Activated CD4-positive, alpha-beta T cell treated with anti-CD3 and anti-CD28 coated beads for 24 hours (primary cell): ENCODE results near the gene CDK10.
"Not testable (repeated sequence)": the region's sequence is repeated elsewhere in the genome, so short reads cannot be mapped to it uniquely, and the experiment has no call there.

Source experiments
- DNase-seq, 2 donors: peaks; one replicate each; pipeline ENCODE4 v3.0.0-alpha.2; 2020; ENCODE audit warnings: low read depth in 2 of 2

The CDK10 gene

DNA sequence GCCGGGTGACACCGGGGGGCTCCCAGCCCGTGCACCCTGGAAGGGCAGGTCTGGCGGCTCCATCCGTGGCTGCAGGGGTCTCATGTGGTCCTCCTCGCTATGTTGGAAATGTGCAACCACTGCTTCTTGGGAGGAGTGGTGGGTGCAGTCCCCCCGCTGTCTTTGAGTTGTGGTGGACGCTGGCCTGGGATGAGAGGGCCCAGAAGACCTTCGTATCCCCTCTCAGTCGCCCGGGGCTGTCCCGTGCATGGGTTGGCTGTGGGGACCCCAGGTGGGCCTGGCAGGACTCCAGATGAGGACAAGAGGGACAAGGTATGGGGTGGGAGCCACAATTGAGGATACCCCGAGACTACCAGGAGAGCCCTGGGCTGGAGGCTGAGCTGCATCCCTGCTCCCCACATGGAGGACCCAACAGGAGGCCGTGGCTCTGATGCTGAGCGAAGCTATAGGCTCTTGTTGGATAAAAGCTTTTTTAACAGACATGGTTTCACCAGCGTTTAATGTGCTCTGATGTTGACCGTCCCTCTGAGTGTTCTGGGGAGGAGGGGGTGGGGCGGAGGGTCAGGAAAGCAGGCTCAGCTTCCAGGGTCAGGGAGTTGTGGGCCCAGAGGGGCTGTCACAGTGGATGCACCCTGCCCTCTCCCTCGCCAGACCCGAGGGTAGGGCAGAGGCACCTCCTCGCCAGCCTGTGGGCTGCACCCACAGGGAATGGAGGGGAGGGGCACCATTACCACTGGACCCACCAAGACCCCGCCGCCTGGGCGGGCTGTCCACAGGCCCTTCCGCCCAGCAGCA is 9.6 kb downstream of the CDK10 start:
- no peak for DNase-seq

DNA sequence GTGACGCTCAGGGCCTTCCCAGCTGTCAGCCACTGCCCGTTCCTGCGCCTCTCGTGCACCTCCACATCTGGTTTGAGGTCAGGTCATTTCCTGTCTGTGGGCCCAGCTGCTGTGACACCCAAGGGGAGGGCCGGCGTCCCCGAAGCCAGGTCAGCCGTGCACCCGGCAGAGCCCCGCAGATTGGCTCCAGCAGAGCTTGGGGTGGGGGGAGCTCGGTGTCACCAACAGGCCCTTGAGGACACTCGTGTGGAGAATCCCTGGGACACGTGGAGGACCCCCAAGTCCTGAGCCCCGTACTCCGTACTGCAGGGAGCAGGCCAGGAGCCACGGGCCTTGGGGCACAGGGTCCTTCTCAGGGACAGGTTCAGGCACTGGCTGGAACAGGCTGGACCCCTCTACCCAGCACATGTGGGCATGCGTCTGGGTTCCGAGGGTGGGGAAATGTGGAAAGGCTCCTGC is 10.2 kb downstream of the CDK10 start:
- no peak for DNase-seq

DNA sequence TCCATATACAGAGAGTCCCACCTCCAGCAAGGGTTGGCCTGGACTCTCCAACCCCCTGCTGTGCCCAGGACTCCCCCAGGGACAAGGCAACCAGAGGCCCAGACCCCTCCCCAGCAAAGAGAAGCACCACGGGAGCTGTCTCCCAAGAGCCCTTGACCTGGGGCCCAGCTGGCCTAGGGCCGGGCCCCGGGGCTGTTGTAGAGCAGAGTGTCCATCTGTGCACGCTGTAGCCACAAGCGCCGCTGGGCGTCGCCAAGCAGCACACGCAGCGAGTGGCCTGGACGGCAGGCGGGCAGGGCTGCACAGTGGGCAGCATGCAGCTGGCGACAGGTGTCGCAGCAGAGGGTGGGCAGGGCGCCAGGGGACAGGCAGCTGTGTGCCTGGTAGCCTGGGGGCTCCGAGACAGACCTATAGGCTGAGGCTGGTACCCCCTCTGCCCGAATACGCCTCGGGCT is 10.7 kb downstream of the CDK10 start:
- no peak for DNase-seq

DNA sequence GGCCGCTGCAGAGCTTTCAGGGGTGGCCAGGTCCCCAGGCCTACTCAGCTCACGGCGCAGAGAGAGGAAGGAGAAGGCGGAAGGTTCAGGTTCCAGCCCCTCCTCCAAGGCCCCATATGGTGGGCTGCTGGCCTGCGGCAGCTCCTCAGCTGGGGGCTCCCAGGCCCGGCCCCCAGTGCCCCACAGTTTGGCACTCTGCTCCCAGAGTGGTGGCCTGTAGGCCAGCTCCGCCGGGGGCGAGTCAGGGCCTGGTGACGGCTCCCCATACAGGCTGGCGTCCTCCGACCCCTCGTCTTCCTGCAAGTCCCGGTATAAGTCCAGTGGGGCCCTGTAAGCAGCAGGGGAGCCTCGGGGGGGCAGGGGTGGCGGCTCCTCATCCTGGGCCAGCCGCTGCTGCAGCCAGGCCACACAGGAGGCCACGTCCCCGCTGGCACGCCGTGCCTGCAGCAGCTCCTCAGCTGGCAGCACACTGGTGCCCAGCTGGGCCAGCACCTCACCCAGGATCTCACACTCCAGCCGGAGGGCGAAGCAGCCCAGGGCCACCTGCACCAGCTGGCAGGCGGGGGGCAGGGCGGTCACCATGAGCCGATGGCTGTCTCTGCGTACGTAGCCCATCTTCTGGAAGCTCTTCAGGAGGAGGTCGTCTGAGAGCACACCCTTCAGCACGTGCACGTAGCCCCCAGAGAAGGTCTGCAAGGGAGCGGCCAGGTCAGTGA is 11.3 kb downstream of the CDK10 start:
- no peak for DNase-seq

DNA sequence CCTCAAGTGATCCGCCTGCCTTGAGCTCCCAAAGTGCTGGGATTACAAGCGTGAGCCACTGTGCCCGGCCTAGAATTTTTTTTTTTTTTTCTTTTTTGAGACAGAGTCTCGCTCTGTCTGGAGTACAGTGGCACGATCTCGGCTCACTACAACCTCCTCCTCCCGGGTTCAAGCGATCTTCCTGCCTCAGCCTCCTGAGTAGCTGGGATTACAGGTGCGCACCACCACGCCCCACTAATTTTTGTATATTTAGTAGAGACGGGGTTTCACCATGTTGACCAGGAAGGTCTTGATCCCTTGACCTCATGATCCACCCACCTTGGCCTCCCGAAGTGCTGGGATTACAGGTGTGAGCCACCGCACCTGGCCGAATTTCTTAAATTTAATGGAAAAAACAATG is 12.2 kb downstream of the CDK10 start:
- not testable (repeated sequence) for DNase-seq

DNA sequence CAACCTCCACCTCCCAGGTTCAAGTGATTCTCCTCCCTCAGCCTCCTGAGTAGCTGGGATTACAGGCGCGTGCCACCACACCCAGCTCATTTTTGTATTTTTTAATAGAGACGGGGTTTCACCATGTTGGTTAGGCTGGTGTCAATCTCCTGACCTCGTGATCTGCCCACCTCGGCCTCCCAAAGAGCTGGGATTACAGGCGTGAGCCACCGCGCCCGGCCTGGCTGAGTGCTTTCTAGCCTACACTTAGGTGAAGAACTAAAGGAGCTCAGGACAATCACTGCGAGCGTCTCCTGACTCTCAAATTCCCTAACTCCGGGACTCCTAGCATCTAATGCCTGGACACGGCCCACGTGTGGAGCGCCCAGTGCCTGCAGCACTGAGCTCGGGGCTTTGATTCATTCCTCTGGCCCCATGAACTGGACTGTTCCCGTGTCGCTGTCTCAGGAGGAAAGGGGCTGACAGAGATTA is 13.2 kb downstream of the CDK10 start:
- DNase-seq, result not testable (repeated sequence)

DNA sequence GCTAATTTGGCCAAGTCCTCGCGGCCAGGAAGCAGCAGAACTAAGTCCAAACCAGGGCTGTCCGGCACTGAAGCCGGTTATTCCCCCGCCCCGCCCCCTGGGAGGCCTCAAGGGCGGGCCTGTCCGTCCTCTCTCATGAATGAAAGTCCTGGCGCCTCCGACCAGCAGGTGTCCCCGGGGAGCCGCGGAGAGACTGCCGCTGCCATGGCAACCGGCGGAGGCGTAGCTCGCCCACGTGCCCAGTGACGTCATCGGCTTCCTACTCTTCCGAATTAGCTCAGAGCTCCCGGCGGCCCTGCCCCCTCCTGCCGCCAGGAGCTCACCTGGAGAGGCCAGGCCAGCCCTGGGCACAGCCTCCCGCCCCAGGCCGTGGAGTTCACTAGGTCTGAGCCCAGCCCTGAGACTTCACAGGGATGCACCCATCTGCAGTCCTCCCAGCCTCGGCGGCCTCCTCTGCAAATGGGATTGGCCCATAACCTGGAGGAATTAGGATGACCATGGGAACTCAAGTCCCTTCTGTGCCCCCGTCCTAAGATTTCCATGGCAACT is 13.7 kb downstream of the CDK10 start:
- DNase-seq, result peak; percentile 95 to 99

DNA sequence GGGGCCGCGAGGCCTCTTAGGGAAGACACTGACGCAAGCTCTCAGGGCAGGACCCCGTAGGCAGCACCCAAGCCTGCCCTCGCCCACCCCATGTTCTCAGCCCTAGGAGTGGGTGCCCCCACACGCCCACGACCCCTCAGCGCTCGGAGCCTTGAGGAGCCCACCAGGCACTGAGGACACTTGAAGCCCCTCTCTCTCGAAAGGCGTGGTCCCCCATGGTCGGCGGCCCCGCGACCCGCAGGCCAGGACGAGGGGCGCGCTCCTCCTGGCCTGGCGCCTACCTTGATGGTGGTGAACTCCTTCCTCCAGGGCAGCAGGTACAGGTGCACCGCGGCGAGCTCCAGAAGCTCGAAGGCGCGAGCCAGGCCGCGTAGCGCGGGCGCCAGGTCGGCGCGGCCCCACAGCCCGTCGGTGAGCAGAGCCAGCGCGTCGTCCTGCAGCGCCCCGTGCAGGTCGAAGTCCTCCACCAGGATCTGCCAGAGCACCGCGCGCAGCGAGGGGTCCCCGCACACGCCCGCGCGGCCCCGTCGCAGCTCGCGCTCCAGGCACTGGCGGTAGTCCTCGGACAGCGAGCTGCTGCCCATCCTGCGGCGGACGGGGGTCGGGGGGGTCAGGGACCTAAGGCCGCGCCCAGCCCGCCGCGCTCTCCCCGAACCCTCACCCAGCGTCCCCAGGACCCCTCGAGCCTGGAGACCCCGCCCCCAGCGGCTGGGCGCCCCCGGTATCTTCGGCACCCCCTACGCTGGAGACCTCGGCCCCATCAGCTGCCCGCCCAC is 14.3 kb downstream of the CDK10 start:
- no peak for DNase-seq

DNA sequence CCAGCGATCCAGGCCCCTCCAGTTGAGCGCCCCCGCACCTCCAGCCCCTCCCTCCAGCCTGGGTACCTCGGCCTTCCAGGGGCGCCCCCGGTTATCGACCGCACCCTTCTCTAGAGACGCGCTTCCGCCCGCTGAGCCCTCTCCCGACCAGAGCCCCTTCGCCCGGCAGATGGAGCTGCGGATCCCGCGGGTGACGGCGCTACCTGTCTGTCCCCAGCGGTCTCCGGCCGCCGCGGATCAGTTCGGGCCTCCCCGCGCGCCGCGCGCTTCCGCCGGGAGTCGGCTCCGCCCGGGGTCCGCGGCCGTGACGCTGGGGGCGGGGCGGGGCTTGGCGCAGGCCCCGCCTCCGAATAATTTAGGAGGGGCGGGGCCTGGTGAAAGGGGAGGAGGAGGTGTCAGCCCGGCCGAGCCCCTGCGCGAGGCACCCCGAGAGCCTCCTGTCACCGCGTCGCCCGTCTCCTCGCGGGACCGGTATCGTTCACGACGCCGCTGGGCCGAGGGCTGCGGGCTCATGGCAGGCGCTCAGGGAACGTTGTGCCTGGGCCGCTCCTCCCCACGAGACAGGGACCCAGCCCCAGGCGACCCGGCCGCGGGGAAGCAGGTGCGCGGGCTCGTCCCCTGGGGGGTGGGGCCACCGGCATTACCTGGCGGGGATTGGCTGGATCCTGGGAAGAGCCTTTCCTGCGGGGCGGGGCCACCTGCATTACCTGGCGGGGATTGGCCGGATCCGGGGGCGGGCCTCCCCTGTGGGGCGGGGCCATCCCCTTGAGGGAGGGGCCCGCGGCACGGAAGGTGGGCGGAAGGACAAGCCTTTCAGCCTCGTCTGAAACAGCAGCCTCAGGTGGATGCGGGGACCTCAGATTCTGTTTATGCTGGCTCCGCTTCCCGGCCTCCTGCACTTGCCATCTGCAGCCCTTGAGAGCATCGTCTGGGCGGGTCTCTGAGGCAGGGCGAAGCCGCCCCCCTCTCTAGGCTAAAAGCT is 15.2 kb downstream of the CDK10 start, which contains the start of gene SPATA2L:
Gene SPATA2L, minus strand, starts transcription at position 281 of the 982 bp plus-strand sequence. CDS start 473 bp downstream, outside the sequence.
- DNase-seq, result peak; percentile 95

DNA sequence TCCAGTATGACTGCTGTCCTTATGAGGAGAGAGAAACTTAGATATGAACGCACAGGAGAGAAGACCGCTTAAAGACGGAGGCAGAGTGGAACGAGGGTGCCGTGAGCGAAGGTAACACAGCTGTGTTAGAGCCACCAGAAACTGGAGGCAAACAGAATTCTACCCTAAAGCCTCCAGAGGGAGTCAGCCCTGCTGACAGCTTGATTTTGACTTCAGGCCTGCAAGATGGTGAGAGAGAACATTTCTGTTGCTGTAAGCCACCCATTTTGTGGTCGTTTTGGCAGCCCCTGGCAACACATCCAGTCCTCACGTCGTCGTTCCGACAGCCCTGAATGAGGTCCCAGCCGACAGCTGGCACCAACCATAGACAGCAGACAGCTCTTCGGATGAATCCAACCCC is 17.8 kb downstream of the CDK10 start:
- no peak for DNase-seq

DNA sequence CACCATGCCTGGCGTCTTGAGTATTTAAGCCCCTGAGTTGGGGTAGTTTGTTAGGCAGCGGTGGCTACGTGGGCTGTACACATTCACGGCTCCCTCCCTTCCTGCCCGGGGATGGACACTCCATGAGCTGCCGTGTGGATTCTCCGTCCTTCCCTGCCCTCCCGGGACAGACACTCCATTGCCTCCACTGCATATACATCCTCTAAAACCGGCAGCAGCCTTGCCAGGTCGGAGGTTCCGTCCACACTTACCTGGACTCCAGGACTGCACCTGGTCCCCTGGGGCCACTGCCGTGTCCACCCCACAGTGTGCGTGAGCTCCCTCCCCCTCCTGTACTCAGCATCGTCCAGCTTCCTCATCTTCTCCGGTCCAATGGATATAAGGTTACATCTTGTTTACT is 18.5 kb downstream of the CDK10 start:
- no peak for DNase-seq

DNA sequence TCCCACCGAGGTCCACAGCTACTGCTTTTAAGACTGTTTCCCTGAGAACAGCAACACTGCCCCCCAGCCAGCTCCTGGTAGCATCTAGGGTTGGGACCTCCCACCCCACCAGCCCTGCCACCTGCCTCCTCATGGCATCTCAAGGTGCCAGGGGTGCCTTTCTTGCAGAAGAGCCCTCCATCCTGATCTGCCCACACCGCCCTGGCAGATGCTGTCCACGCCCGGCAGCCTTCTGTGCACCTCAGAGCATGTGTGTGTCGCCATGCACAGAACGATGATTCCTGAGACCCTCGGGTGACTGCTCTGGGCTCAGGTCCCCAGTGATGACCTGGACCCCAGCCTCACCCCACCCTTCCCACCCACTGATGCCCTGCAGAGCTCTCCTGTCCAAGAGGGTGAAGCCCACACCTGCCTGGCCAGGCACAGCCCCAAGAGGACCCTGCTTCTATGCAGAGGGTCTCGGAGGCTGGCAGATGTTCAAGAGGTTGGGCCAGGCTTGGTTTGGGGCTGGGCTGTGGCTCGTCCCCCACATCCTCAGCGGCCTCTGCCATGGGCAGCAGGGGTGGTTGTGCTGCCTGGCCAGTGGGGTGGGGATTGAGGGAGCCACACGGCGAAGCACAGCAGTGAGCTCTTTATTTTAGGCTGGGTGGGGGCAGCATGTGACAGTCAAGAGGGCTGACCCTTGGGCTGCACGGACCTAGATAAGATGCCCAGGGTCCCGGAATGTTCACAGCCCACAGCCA is 20.2 kb downstream of the CDK10 start:
- DNase-seq, result no peak

DNA sequence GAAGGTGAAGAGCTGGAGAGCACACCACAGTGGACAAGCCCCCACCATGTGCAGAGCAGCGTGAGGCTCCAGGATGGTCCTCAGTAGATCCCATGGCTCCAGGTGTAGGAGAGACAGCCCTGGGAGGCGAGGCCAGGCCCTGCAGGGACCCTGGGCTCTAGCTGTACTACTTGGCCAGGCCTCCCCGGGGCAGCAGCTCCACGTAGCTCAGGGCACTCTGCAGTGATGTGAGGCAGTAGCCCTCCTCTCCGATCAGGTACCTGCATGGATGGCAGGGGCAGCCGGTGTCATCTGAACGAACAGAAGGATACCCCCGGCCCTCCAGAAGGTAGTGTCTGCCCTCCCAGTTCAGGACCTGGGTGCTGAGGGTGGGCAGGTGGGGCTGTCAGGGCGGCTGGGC is 21.2 kb downstream of the CDK10 start:
- no peak for DNase-seq

DNA sequence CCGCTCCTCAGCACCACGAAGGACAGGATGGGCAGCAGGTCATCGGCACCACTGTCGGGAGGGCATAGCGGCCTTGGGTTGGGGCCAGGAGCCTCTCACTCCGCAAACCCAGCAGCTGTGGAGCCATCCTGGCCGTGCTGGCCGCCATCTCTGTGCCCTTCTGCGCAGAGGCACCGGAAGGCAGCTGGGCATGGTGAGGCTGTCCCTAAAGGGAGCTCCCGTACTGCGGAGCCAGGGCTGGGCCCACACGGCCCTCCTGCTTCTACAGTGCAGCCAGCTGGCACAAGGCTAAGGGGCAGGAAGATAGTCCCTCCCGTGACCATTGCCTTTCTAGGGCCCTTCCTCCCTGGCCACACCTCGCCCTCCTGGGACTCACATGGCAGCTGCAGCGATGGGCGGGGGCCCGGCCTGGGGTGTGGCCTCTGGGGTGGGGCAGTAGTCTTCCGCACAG is 22.0 kb downstream of the CDK10 start:
- DNase-seq, result no peak

DNA sequence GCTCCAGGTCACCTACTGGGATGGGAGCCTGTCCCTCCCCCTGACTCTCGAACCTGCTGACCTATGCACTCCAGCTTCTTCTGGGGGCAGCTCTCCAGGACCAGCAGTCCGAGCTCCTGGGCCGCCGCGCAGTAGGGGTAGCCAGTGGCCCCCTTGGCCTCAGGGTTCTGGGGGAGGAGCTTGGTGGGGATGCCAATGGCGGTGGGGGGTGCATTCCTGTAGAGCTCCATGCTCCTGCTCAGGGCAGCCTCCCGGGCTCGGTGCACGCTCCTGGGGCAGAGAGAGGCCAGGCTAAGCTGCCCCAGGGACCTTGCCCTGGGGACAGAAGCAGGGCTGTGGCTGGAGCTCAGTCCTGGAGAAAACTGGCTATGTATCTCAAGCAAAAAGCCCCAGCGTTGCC is 22.7 kb downstream of the CDK10 start:
- DNase-seq, result no peak

DNA sequence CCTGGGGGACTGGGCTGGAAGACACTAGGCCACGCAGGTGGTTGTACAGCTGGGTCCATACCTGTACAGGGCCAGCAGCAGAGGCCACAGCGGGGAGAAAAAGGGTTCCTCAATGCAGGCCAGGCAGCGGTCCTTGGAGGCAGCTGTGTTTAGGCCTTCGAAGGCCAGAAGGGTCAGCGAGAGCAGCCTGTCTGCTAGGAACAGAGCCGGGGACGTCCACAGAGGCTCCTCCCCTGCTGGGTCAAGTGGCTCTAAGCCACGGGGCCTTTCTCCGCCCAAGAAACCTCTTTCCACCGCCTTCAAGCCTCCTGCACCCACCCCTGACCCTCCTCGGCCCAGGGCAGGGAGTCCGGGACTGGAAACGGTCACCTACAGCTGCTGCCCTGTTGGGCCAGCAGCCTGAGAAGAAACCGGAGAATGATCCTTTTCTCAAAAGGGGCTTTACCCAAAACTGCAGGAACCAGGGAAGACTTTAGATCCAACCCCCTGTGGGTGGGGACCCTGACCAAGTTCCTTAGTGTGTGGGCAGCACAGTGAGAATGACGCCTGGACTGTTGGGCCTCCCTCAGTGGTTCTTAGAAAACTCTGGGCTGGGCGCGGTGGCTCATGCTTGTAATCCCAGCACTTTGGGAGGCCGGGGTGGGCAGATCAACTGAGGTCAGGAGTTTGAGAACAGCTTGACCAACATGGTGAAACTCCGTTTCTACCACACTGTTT is 23.4 kb downstream of the CDK10 start:
- DNase-seq, result no peak

DNA sequence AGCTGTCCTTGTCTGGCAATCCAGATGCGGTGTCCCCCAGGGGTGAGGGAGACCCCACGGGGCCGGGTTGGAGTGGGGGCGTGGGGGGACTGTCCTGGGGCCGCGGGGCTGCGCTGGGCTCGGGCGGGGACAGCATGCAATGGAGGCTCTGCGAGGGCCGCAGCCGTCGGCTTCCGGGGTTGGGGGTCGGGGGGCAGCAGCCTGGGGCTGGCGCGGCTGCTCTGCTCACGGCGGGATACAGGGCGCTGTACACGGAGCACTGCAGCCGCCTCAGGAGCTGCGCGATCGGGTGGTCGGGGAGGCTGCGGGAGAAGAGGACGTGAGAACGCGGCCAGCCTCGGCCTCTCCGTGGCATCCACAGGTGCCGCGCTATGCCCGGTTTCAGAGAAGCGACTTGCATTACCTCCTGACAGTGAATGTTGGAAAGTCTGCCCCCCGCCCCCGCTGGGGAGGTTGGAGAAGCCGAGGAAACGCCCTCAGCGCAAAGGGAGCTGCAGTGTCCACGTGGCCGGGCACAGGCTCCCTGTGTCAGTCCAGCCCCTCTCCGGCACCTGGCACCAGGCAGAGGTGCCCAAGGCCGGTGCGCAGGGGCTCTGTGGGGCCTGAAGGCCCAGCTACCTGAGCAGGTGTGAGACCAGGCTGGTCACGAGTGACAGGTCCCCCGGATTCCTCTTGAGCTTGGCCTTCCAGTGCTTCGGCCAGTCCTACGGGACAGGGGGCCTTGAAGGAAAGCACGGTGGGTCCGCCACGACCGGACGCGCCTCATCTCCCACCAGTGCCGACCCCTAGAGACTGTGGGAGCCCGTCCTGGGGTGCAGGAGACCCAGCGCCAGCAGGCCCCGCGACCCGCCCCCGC is 24.4 kb downstream of the CDK10 start:
- DNase-seq, result no peak
